ENCODE data around the gene NFIB. TPM values are rescaled to one million over a fixed set of nuclear protein-coding genes. Genes with fewer than 3 reads are reported as not detected.

Gene NFIB
- total and polyA plus RNA-seq, 2 donors from 2014 or later: 15.6 to 112 TPM

GRCh38 chr9:14183001-14183400 lies 130.9 kb downstream of the NFIB start:
- DNase-seq (no peak), FAIRE-seq (no peak)
- Histone ChIP-seq H3K4me3 (ENCODE audit: low read length in 3 of 3) (no peak overlapping the region), H3K27ac (ENCODE audit: low read depth in 2 of 2, low read length in 2 of 2) (no peak overlapping the region), H3K9ac (ENCODE audit: low read length in 3 of 3) (no peak overlapping the region), H3K9me3 (ENCODE audit: control insufficient read depth in 2 of 3, insufficient read depth in 1 of 3, low read length in 3 of 3) (no peaks in the 10 kb centered on the region), H3K27me3 (ENCODE audit: control insufficient read depth, insufficient read depth, low read length) (no peaks in the 10 kb centered on the region), H3K36me3 (ENCODE audit: control insufficient read depth in 2 of 3, insufficient read depth in 3 of 3, low read length in 3 of 3) (no peaks in the 10 kb centered on the region), H3K4me1 (ENCODE audit: control insufficient read depth in 2 of 3, insufficient read depth in 2 of 3, low read depth in 1 of 3, low read length in 3 of 3) (peaks cover 0 to 22% (median 9%) of the 10 kb centered on the region in 3 donors)
- TF ChIP-seq CTCF (IDR thresholded peaks at IDR 0.05; ENCODE audit: borderline replicate concordance, extremely low read depth, insufficient read depth): no peak
- intact Hi-C loops (cut with DNase I): no loop called here

GRCh38 chr9:14180960-14181537 lies 132.9 kb downstream of the NFIB start:
- Histone ChIP-seq H3K27ac (ENCODE audit: low read depth in 2 of 2, low read length in 2 of 2) (peak overlapping the region; percentile 53 to 74), H3K4me3 (ENCODE audit: low read length in 3 of 3) (peak overlapping the region in 2 of 3 donors; percentile 25 to 49)
- peak; percentile 84 for FAIRE-seq

GRCh38 chr9:14180093-14180959 lies 133.6 kb downstream of the NFIB start:
- Histone ChIP-seq H3K36me3 (ENCODE audit: control insufficient read depth in 2 of 3, insufficient read depth in 3 of 3, low read length in 3 of 3) (no peaks in the 10 kb centered on the region), H3K27me3 (ENCODE audit: control insufficient read depth, insufficient read depth, low read length) (no peaks in the 10 kb centered on the region), H3K27ac (ENCODE audit: low read depth in 2 of 2, low read length in 2 of 2) (peak overlapping the region; percentile 53 to 74), H3K4me1 (ENCODE audit: control insufficient read depth in 2 of 3, insufficient read depth in 2 of 3, low read depth in 1 of 3, low read length in 3 of 3) (peaks cover 0 to 22% (median 9%) of the 10 kb centered on the region in 3 donors), H3K9me3 (ENCODE audit: control insufficient read depth in 2 of 3, insufficient read depth in 1 of 3, low read length in 3 of 3) (no peaks in the 10 kb centered on the region), H3K9ac (ENCODE audit: low read length in 3 of 3) (peak overlapping the region in 1 of 3 donors; percentile 10), H3K4me3 (ENCODE audit: low read length in 3 of 3) (peak overlapping the region in 2 of 3 donors; percentile 25 to 49)
- TF ChIP-seq CTCF (IDR thresholded peaks at IDR 0.05; ENCODE audit: borderline replicate concordance, extremely low read depth, insufficient read depth): no peak
- DNase-seq: no peak
- intact Hi-C loops (cut with DNase I): no loop called here
- no peak for FAIRE-seq

More at GRCh38 chr9:14180960-14181537, 132.9 kb downstream of the NFIB start:
- Histone ChIP-seq H3K9me3 (ENCODE audit: control insufficient read depth in 2 of 3, insufficient read depth in 1 of 3, low read length in 3 of 3) (no peaks in the 10 kb centered on the region), H3K9ac (ENCODE audit: low read length in 3 of 3) (peak overlapping the region in 1 of 3 donors; percentile 10), H3K36me3 (ENCODE audit: control insufficient read depth in 2 of 3, insufficient read depth in 3 of 3, low read length in 3 of 3) (no peaks in the 10 kb centered on the region), H3K4me1 (ENCODE audit: control insufficient read depth in 2 of 3, insufficient read depth in 2 of 3, low read depth in 1 of 3, low read length in 3 of 3) (peaks cover 0 to 22% (median 9%) of the 10 kb centered on the region in 3 donors), H3K27me3 (ENCODE audit: control insufficient read depth, insufficient read depth, low read length) (no peaks in the 10 kb centered on the region)
- intact Hi-C loops (cut with DNase I): no loop called here
- no peak for TF ChIP-seq CTCF (IDR thresholded peaks at IDR 0.05; ENCODE audit: borderline replicate concordance, extremely low read depth, insufficient read depth)
- DNase-seq: no peak

Measured in kidney (tissue), 14 donors.